GM21447 (cell line): Measurements from ENCODE around the gene RREB1.
"Not testable (repeated sequence)": the region's sequence is repeated elsewhere in the genome, so short reads cannot be mapped to it uniquely, and the experiment has no call there.

ENCODE experiments used
- ATAC-seq: cut with Tn5 transposase; IDR thresholded peaks from one replicate; pipeline ENCODE4 v1.9.1; 2021; ENCODE audit not compliant: unreplicated experiment

RREB1 gene

GRCh38 chr6:7142228-7142801, 34.6 kb downstream of the RREB1 start:
- ATAC-seq: no peak

GRCh38 chr6:7142918-7143475, 35.2 kb downstream of the RREB1 start:
- no peak for ATAC-seq

GRCh38 chr6:7143476-7143974, 35.8 kb downstream of the RREB1 start:
- ATAC-seq: no peak

- no peak for ATAC-seq
Measured at GRCh38 chr6:7144872-7145584, 37.3 kb downstream of the RREB1 start.

GRCh38 chr6:7145585-7145884, 37.8 kb downstream of the RREB1 start:
- ATAC-seq: no peak

GRCh38 chr6:7145885-7146828, 38.4 kb downstream of the RREB1 start:
- peak; percentile 73 for ATAC-seq

GRCh38 chr6:7147051-7147671, 39.4 kb downstream of the RREB1 start:
- no peak for ATAC-seq

- no peak for ATAC-seq
Measured at GRCh38 chr6:7148100-7148822, 40.5 kb downstream of the RREB1 start.

- ATAC-seq: no peak
Measured at GRCh38 chr6:7150381-7151064, 42.8 kb downstream of the RREB1 start.

- no peak for ATAC-seq
Measured at GRCh38 chr6:7151381-7151780, 43.6 kb downstream of the RREB1 start.

GRCh38 chr6:7152462-7152861, 44.7 kb downstream of the RREB1 start:
- ATAC-seq: no peak

GRCh38 chr6:7153789-7154188, 46.0 kb downstream of the RREB1 start:
- no peak for ATAC-seq

- ATAC-seq: peak; percentile 62
Measured at GRCh38 chr6:7154341-7155139, 46.8 kb downstream of the RREB1 start.

- ATAC-seq: peak; percentile 53
Measured at GRCh38 chr6:7155871-7156579, 48.3 kb downstream of the RREB1 start.

GRCh38 chr6:7156643-7157278, 49.0 kb downstream of the RREB1 start:
- ATAC-seq: no peak

- ATAC-seq: not testable (repeated sequence)
Measured at GRCh38 chr6:7157307-7157706, 49.5 kb downstream of the RREB1 start.

- no peak for ATAC-seq
Measured at GRCh38 chr6:7157752-7158616, 50.2 kb downstream of the RREB1 start.
